Brain microvascular endothelial cell (primary cell): ENCODE results near the gene TMEM242.

ENCODE experiments used
- DNase-seq: peaks from one replicate; pipeline ENCODE4 v3.0.0-alpha.2; 2020
- H3K27ac ChIP-seq: fragments of 250-450 bp; sonication (Bioruptor Pico); 2 replicates; pipeline ENCODE4 v1.5.1; 2020; ENCODE audit warnings: mild to moderate bottlenecking, moderate library complexity
- H3K27me3 ChIP-seq: fragments of 250-450 bp; sonication (Bioruptor Pico); replicated peaks from 2 replicates; pipeline ENCODE4 v1.5.1; 2020; ENCODE audit warnings: mild to moderate bottlenecking
- H3K36me3 ChIP-seq: fragments of 250-450 bp; sonication (Bioruptor Pico); replicated peaks from 2 replicates; pipeline ENCODE4 v1.5.1; 2020; ENCODE audit warnings: mild to moderate bottlenecking
- H3K4me3 ChIP-seq: 2 replicates; pipeline ENCODE4 v1.5.1; 2011; ENCODE audit warnings: low read depth, mild to moderate bottlenecking, control low read depth, low read length, moderate library complexity
- CTCF ChIP-seq: IDR thresholded peaks from 2 replicates; pipeline ENCODE4 v1.5.1; 2011; ENCODE audit warnings: low read depth, mild to moderate bottlenecking, moderate library complexity, low read length, control low read depth, inconsistent platforms; ENCODE audit errors: missing control alignments
- in situ Hi-C: cut with HindIII; loops from 2 replicates; pipeline ENCODE4 v1.10.0; 2017; ENCODE audit warnings: low sequenced_read_pairs, low pct_ligation_motif_present

TMEM242 gene

DNA sequence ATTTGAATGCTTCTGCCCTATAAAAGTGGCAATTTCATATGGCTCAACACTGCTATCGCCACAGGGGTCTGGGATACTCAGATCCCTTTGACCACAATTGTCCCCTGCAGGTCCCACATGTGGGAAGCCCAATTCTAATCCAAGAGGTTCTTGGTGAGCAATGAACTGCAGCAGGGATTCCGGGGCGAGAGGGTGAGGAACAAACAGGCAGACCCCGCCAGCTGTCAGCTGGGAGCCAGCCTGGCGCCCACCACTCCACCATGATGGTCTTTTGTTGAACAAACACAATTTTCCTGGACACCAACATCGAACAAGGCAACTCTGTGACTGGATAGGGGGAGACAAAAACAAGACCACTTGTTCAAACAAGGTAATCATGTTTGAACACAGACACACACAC is 80.5 kb downstream of the TMEM242 start:
- in situ Hi-C loops: no loop called here
- Histone ChIP-seq H3K4me3 (no peak overlapping the region), H3K27ac (no peak overlapping the region)

DNA sequence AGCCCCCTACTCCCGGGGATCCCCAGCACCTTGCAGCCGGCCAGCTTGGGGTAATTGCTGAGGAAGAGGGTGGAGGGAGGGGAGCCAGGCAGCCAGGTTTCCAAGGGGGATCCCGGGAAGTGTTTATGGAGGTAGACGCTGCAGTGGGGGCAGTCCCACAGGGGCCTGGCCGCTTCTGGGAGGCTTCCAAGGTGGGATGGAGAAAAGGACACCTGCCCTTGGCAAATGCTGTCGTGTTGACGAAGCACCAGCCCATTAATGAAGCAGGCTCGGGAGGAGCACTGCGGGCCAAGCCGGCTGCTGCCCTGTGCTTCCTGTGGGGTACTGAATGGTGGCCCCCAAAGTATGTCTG is 82.4 kb downstream of the TMEM242 start:
- in situ Hi-C loops: no loop called here
- no peak for DNase-seq
- Histone ChIP-seq H3K27ac (no peak overlapping the region), H3K36me3 (no peaks in the 10 kb centered on the region), H3K4me3 (no peak overlapping the region), H3K27me3 (peaks cover 3% of the 10 kb centered on the region)
- TF ChIP-seq CTCF: no peak

More for the DNA sequence above, 80.5 kb downstream of the TMEM242 start:
- TF ChIP-seq CTCF: no peak
- no peaks in the 10 kb centered on the region for H3K27me3 ChIP-seq
- H3K36me3 ChIP-seq: no peaks in the 10 kb centered on the region
- no peak for DNase-seq

DNA sequence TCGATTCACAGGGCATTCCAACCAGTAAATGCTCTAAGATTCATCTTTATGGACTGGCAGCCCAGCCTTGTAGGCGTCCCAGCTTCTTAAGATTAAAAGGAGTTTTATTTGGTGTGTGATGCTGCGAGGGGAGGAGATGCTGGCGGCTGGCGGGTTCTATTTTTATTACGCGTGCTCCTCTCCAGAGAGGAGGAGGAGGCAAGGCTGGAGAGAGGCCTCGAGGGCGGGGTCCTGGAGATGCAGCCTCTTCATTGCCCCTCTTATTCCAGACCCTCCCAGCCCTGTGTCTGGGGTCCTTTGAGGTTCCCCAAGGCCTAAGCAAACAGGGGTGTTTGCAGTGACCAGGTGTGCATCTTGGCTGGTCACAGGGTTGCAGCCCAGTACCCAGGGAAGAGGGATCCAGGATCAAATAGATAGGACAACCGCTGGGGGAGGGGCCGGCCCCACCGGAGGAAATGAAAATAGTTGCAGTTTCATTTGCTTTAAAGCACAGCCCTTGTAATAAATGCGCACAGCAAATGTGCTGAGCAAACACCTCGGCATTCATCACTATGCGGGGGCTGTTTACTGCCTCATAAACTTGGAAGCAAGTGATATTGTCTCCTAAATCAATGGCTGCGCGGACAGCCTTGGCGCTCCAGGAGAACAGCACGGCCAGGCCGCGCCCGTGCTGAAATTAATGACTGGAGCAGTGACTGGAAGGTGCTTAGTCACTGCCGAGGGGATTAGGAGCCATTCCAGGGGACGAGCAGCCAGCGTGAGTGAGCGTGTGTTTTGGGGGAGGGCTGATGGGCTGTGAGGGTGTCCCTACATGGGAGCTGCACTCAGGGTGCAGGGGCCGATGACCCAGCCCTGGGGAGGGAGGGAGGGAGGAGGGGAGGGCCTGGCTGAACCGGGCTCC is 83.0 kb downstream of the TMEM242 start:
- no peak overlapping the region for H3K27ac ChIP-seq
- H3K36me3 ChIP-seq: no peaks in the 10 kb centered on the region
- H3K27me3 ChIP-seq: peaks cover 9% of the 10 kb centered on the region
- no peak for DNase-seq
- in situ Hi-C loops: no loop called here
- H3K4me3 ChIP-seq: no peak overlapping the region
- TF ChIP-seq CTCF: no peak

DNA sequence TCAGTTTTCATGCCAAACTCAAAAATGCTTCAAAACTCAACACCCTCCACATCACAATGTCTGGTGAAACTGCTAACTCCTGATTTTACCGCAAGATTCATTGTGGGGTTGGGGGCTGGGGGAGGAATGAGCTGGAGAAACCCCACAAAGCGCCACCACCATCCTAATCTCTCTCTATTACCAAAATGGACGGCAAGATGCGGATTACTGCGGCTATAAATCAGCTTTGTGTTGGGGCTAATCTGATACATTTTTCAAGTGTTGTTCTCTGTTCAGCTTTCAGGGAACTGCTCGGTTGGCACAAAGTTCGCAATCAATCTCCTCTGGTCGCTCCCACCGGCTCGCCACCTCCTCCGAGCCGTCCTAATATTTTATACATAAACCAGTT is 83.7 kb downstream of the TMEM242 start:
- Histone ChIP-seq H3K27ac (no peak overlapping the region), H3K4me3 (no peak overlapping the region)
- DNase-seq: no peak

More for the DNA sequence above, 83.7 kb downstream of the TMEM242 start:
- Histone ChIP-seq H3K36me3 (no peaks in the 10 kb centered on the region), H3K27me3 (peaks cover 12% of the 10 kb centered on the region)
- TF ChIP-seq CTCF: no peak
- in situ Hi-C loops: no loop called here
